Erythroblast (primary cell): ENCODE results near the gene TWNK.

Experiments
- GATA1 ChIP-seq: IDR thresholded peaks from 2 replicates; pipeline ENCODE4 v1.6.1; 2011; ENCODE audit warnings: low read depth, mild to moderate bottlenecking, control low read depth, low read length, moderate library complexity
- POLR2A ChIP-seq: IDR thresholded peaks from 2 replicates; pipeline ENCODE4 v1.6.1; 2011; ENCODE audit warnings: mild to moderate bottlenecking, low read length

DNA sequence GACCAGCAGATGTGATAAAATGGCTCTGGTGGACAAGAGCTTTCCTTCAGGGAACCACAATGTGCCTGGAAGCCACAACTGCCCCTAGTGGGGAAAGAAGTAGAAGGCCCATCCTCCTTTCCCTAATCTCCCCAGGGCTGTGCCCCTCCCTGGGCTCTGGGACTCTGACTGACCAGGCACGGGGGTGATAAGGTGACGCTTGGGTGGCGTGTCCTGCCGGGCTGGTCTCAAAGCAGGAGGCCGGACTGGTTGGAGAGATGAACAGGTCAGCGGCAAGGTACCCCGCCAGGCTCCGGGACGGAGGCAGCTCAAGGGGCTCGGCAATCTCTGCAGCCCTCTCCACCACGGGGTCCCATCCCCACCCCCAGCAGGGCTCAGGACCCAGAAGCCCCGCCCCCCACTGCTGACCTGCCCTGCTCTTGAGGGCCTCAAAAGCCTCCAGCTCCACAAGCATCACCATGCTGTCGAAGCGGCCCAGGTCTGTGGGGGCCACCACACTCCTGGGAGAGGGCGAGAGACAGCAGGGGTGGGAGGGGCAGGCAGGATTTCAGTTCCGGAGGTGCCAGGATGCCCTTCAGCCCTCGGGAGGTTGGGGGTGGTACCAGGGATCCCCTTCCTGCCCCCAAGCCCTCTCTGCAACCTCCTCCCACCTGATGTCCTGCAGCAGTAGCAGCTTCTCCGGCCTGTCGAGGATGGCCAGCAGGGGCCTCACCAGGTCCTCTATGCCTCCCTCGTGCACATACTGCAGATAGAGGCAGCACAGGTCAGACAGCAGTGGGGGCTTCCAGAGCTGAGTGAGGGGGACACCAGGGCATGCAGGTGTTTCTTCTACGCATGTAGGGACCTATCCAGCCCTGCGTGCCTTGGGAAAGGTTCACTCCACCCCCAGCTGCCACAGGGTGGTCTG, 24.4 kb downstream of the TWNK start:
- TF ChIP-seq POLR2A (no peak), GATA1 (no peak)
